PFSK-1 (cell line): ENCODE data around the gene SAPCD1.

Source experiments
- FOXP2 ChIP-seq: optimal IDR thresholded peaks from 2 replicates; pipeline ENCODE3; 2011; ENCODE audit warnings: borderline replicate concordance, control low read depth, inconsistent platforms; ENCODE audit not compliant: insufficient read depth; ENCODE audit errors: extremely low read length, extremely low read depth
- POLR2AphosphoS5 ChIP-seq: IDR thresholded peaks from 2 replicates; pipeline ENCODE4 v1.6.1; 2012; ENCODE audit warnings: low read depth, mild to moderate bottlenecking, control low read depth, low read length, moderate library complexity
- REST ChIP-seq, 2 experiments: IDR thresholded peaks; 2 replicates each; pipeline versions ENCODE4 v1.6.1 to v1.8.0; 2011 to 2012; ENCODE audit warnings: low read depth in 2 of 2, low read length in 2 of 2, control low read depth in 1 of 2, inconsistent platforms in 1 of 2, mild to moderate bottlenecking in 1 of 2, moderate library complexity in 1 of 2; ENCODE audit not compliant: insufficient read depth in 1 of 2
- SIN3A ChIP-seq: IDR thresholded peaks from 2 replicates; pipeline ENCODE4 v1.6.1; 2012; ENCODE audit warnings: mild to moderate bottlenecking, low read length, moderate library complexity, borderline replicate concordance; ENCODE audit not compliant: insufficient read depth
- TAF1 ChIP-seq: IDR thresholded peaks from 2 replicates; pipeline ENCODE4 v1.6.1; 2012; ENCODE audit warnings: low read length, control low read depth, borderline replicate concordance; ENCODE audit not compliant: insufficient read depth

- TF ChIP-seq POLR2AphosphoS5: no peak
- TF ChIP-seq REST (IDR thresholded peaks at IDR 0.05; ENCODE audit: insufficient read depth in 1 of 2, low read depth in 2 of 2, low read length in 2 of 2): no peak
- TF ChIP-seq SIN3A: no peak
- TF ChIP-seq FOXP2: no peak
- TF ChIP-seq TAF1: no peak
Observed at GRCh38 chr6:31758281-31758680, 4.2 kb upstream of the SAPCD1 start.
